Thyroid gland (tissue), 4 donors: ENCODE results near the gene RB1. TPM values are rescaled to one million over a fixed set of nuclear protein-coding genes. Genes with fewer than 3 reads are reported as not detected.

Source experiments
- DNase-seq, 2 donors: peaks; one replicate each; pipeline ENCODE4 v3.0.0-alpha.2; 2019
- H3K27ac ChIP-seq, 3 donors: fragments of 200-600 bp; sonication (generic); 1 replicate in 2 of 3; 2 replicates in 1 of 3; pipeline ENCODE4 v1.5.1; 2016 to 2019; ENCODE audit warnings: mild to moderate bottlenecking in 1 of 3, moderate library complexity in 1 of 3
- H3K27me3 ChIP-seq: fragments of 200-600 bp; sonication (generic); one replicate; pipeline ENCODE4 v1.5.1; 2019
- H3K36me3 ChIP-seq, 2 donors: fragments of 200-600 bp; sonication (generic); one replicate each; pipeline ENCODE4 v1.5.1; 2016 to 2019
- H3K4me1 ChIP-seq, 2 donors: fragments of 200-600 bp; sonication (generic); one replicate each; pipeline ENCODE4 v1.5.1; 2017 to 2019
- H3K4me3 ChIP-seq, 3 donors: fragments of 200-600 bp; sonication (generic); replicated peaks in 1 of 3; 1 replicate in 2 of 3; 2 replicates in 1 of 3; pipeline ENCODE4 v1.5.1; 2016; ENCODE audit warnings: mild to moderate bottlenecking in 1 of 3
- H3K9me3 ChIP-seq: fragments of 200-600 bp; sonication (generic); one replicate; pipeline ENCODE4 v1.5.1; 2017
- CTCF ChIP-seq, 6 experiments: fragments of 200-600 bp in 3 of 6; fragments of 450-650 bp in 3 of 6; sonication (generic) in 3 of 6; IDR thresholded peaks; one replicate each; pipeline ENCODE4 v1.5.1; 2016 to 2019; ENCODE audit warnings: antibody characterized with exemption in 6 of 6, mild to moderate bottlenecking in 2 of 6, inconsistent platforms in 1 of 6, moderate library complexity in 1 of 6
- POLR2A ChIP-seq, 2 donors: fragments of 450-650 bp; IDR thresholded peaks; one replicate each; pipeline ENCODE4 v1.6.1; 2017; ENCODE audit warnings: antibody characterized with exemption in 2 of 2, mild to moderate bottlenecking in 2 of 2, moderate library complexity in 1 of 2
- WGBS, 2 donors: methylation state at CpG; one replicate each; pipeline ENCODE4 v1.1.5; 2017; 5-methylcytosine and 5-hydroxymethylcytosine counted together
- intact Hi-C: fragments of 100-400 bp; cut with DNase I; formaldehyde crosslinking; loops from one replicate; pipeline ENCODE4 v1.15.1; 2023
- total RNA-seq, 4 donors: library from RNA; depleted of rRNA; stranded (reverse); fragments of >200 nt; gene quantifications; one replicate each; pipeline ENCODE4 v1.2.3, GENCODE V29; 2016

The RB1 gene
- total RNA-seq, 4 donors from 2014 or later = 38.5 to 62.1 (median 41.8) TPM

GRCh38 chr13:48457578-48458242 lies 154.2 kb downstream of the RB1 start:
- Histone ChIP-seq H3K36me3 (peaks cover 17 to 18% of the 10 kb centered on the region in 2 donors), H3K4me3 (no peak overlapping the region), H3K27me3 (no peaks in the 10 kb centered on the region), H3K9me3 (no peaks in the 10 kb centered on the region), H3K4me1 (no peaks in the 10 kb centered on the region), H3K27ac (no peak overlapping the region)
- no peak for DNase-seq
- intact Hi-C loops = no loop called here
- 88 to 89% methylated on average over 5 to 22 of the region's 28 CpGs for WGBS, 2 donors
- TF ChIP-seq CTCF (IDR thresholded peaks at IDR 0.05) = no peak
- no peak for TF ChIP-seq POLR2A (IDR thresholded peaks at IDR 0.05)

- Histone ChIP-seq H3K4me1 (no peaks in the 10 kb centered on the region), H3K4me3 (no peak overlapping the region), H3K27ac (no peak overlapping the region), H3K27me3 (no peaks in the 10 kb centered on the region), H3K9me3 (no peaks in the 10 kb centered on the region), H3K36me3 (no peaks in the 10 kb centered on the region)
- intact Hi-C loops = no loop called here
- no peak for DNase-seq
- TF ChIP-seq CTCF (IDR thresholded peaks at IDR 0.05) (no peak), POLR2A (IDR thresholded peaks at IDR 0.05) (no peak)
- WGBS, 2 donors = 97 to 100% methylated on average over 2 of the region's 2 CpGs
Measured at GRCh38 chr13:48475230-48475629, 171.7 kb downstream of the RB1 start.

GRCh38 chr13:48476215-48476614 lies 172.7 kb downstream of the RB1 start:
- DNase-seq = no peak
- intact Hi-C loops = no loop called here
- no peak overlapping the region for H3K4me3 ChIP-seq
- TF ChIP-seq POLR2A (IDR thresholded peaks at IDR 0.05) (no peak), CTCF (IDR thresholded peaks at IDR 0.05) (no peak)
- no peaks in the 10 kb centered on the region for H3K9me3 ChIP-seq
- H3K27ac ChIP-seq = no peak overlapping the region
- no peaks in the 10 kb centered on the region for H3K36me3 ChIP-seq
- H3K4me1 ChIP-seq = no peaks in the 10 kb centered on the region
- no peaks in the 10 kb centered on the region for H3K27me3 ChIP-seq

GRCh38 chr13:48476686-48477085 lies 173.1 kb downstream of the RB1 start:
- Histone ChIP-seq H3K27ac (no peak overlapping the region), H3K27me3 (no peaks in the 10 kb centered on the region), H3K4me1 (no peaks in the 10 kb centered on the region), H3K9me3 (no peaks in the 10 kb centered on the region), H3K36me3 (no peaks in the 10 kb centered on the region), H3K4me3 (no peak overlapping the region)
- 59 to 63% methylated on average over 4 of the region's 4 CpGs for WGBS, 2 donors
- TF ChIP-seq CTCF (IDR thresholded peaks at IDR 0.05) (no peak), POLR2A (IDR thresholded peaks at IDR 0.05) (no peak)
- DNase-seq = no peak
- intact Hi-C loops = no loop called here

GRCh38 chr13:48477191-48477855 lies 173.8 kb downstream of the RB1 start:
- Histone ChIP-seq H3K4me3 (no peak overlapping the region), H3K27me3 (no peaks in the 10 kb centered on the region), H3K9me3 (no peaks in the 10 kb centered on the region), H3K36me3 (no peaks in the 10 kb centered on the region), H3K27ac (no peak overlapping the region), H3K4me1 (no peaks in the 10 kb centered on the region)
- intact Hi-C loops = no loop called here
- TF ChIP-seq POLR2A (IDR thresholded peaks at IDR 0.05) = no peak
- TF ChIP-seq CTCF (IDR thresholded peaks at IDR 0.05) = no peak
- no peak for DNase-seq
- WGBS, 2 donors = 91% methylated on average over 2 of the region's 2 CpGs
